GM18502 (cell line): ENCODE data around the gene MRPL54.
"Not testable (repeated sequence)": the region's sequence is repeated elsewhere in the genome, so short reads cannot be mapped to it uniquely, and the experiment has no call there.

Experiments used
- ATAC-seq: cut with Tn5 transposase; IDR thresholded peaks from one replicate; pipeline ENCODE4 v1.9.1; 2021; ENCODE audit warnings: mild to moderate bottlenecking; ENCODE audit not compliant: unreplicated experiment, poor library complexity

Gene MRPL54

DNA sequence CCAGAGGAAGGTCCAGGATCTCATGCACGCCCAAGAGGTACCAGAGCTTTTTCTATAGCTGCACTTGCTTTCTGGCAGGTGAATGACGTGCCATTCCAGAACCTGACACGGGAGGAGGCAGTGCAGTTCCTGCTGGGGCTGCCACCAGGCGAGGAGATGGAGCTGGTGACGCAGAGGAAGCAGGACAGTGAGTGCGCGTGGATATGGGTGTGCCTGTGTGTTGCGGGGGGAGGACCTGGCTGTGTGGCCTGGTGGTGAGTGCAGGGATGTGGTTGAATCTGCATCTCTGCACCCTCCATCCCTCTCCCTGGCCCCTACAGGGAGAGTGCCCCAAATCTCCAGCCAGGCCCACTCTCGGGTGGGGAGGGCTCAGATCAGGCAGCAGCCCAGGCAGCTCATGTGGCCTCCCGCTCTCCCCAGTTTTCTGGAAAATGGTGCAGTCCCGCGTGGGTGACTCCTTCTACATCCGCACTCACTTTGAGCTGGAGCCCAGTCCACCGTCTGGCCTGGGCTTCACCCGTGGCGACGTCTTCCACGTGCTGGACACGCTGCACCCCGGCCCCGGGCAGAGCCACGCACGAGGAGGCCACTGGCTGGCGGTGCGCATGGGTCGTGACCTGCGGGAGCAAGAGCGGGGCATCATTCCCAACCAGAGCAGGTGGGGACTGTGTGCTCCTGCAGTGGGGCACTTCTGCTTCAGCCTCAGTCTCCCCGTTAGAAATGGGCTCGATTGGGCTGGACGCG lies 23.8 kb upstream of the MRPL54 start:
- ATAC-seq, result no peak

DNA sequence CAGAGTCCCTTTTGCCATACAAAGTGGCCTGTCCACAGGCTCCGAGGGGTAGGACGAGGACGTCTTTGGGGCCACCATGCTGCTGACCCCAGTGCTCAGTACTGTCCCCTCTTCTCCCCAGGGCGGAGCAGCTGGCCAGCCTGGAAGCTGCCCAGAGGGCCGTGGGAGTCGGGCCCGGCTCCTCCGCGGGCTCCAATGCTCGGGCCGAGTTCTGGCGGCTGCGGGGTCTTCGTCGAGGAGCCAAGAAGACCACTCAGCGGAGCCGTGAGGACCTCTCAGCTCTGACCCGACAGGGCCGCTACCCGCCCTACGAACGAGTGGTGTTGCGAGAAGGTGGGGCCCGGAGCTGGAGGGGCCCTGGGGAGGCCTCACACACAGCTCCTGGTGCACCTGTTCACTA lies 22.1 kb upstream of the MRPL54 start:
- ATAC-seq, result no peak

DNA sequence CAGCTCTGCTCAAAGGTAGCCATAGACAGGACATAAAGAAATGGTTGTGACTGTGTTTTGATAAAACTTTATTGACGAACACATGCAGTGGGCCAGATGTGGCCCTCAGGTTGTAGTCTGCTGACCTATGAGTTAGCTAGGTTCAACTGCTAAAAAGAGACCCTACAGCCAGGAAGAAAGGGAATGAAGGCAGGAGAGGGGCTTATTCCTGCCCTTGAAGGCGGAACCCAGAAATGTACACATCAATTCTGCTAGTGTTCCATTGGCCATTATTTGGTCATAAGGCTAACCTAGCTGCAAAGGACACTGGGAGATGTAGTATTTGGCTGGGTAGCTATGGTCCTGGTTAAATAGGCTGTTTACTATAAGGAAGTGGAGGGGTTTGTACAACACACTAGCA lies 19.0 kb upstream of the MRPL54 start:
- ATAC-seq, result no peak

DNA sequence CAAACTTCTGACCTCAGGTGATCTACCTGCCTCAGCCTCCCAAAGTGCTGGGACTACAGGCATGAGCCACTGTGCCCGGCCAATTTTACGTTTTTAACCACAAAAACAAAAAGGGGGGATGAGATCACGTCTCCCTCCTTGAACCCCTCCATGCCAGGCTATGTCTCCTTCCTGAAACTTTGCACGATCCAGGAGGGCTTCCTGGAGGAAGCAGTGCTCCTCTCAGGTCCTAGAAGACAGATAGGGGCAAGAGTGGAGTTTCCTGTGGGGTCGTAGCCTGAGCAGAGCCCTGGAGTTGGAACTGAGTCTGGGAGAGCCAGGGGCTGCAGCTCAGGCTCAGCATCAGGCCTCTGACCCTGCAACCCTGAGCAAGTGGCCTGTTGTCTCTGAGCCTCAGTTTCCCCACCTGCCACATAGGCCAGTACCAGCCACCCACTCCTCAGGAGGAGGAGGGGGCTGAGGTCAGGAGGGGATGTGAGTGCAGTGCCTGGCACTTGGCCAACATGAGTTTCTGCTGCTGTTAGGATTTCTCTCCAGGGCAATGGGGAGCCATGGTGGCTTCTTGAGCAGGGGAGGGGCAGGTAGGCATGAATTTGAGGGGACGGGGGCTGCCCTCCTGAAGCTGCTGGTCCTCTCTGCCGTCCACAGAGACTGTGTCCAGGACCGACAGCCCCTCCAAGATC lies 17.0 kb upstream of the MRPL54 start:
- ATAC-seq, result no peak

DNA sequence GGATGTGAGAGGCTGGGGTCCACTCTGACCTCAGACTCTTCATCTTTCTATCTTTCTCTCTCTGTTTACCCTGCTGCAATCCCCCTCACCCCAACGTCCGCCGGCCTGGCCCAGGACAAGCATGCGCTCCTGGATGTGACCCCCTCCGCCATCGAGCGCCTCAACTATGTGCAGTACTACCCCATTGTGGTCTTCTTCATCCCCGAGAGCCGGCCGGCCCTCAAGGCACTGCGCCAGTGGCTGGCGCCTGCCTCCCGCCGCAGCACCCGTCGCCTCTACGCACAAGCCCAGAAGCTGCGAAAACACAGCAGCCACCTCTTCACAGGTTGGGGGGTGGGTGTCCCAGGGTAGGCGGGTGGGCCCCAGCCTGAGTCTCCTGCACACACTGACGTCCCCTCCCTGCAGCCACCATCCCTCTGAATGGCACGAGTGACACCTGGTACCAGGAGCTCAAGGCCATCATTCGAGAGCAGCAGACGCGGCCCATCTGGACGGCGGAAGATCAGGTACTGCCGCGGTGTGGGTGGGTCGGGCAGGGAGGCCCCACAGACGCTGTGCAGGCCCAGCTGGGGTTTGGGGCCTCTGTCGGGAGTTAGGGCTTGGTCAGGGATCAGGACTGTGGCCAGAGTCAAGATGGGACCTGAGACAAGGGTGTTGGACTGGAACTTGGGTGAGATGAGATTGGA lies 16.0 kb upstream of the MRPL54 start:
- no peak for ATAC-seq

DNA sequence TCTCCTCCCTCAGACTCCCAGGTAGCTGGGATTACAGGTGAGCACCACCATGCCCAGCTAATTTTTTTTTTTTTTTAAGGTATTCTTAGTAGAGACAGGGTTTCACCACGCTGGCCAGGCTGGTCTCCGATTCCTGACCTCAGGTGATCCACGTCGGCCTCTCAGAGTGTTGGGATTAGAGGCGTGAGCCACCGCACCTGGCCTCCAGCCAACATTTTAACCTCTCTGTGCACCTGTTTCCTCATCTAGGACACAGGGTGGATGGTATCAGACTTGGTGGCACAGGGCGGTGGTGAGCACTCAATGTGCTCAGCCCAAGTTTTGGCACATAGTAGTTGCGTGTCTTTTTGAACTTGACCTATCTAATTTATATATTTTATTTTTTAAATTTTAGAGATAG lies 13.5 kb upstream of the MRPL54 start:
- ATAC-seq, result no peak

DNA sequence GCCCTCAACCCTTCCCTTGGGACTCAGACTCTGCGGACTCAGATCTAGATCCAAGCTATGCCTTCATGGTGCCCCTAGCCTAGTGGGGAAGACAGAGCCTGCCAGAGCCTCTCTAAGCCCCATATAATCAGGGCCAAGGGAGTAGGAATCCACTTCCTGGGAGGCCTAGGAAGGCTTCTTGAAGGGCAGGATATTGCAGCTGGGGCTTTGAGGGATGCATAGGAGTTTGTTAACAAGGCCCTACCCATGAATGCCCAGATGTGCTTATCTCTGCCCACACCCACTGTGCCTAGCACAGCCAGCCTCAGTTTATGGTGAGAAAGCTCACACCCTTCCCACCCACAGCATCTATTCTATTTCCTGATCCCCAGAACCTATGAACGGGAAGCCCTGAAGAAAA lies 12.3 kb upstream of the MRPL54 start:
- ATAC-seq, result no peak

DNA sequence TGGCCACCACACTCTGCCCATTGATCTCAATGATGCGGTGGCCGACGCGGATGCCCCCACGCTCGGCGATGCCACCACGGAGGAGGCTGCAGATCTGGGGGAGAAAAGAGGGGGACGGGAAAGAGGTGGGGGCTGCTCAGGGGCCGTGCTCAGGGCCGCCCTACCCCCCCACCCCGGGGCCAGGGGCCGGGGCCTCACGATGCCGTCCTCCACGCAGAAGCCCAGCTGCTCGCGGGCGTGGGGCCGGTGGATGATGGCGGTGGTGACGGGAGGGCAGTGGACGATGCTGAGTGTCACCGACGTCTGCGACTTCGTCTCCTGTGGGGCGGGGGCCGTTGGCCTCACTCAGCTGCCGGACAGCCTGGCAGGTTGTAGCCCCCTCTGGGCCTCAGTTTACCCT lies 11.2 kb upstream of the MRPL54 start:
- ATAC-seq, result no peak

DNA sequence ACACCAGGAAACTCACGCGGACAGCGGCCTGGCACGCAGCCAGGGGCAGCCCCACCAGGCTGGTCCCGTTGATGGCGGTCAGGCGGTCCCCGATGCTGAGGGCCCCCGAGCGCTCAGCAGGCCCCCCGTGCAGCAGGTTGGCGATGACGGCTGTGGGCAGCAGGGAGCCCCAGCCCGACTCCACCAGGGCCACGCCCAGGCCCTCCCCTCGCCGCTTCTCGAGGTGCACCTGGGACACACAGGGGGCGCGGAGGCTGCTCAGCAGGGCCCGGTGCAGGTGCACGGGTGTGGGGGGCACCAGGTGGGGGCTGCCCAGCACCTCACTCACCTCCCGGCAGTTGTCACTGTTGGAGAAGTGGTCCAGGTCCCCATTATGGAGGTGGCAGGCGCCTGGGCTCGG lies 10.0 kb upstream of the MRPL54 start:
- no peak for ATAC-seq

DNA sequence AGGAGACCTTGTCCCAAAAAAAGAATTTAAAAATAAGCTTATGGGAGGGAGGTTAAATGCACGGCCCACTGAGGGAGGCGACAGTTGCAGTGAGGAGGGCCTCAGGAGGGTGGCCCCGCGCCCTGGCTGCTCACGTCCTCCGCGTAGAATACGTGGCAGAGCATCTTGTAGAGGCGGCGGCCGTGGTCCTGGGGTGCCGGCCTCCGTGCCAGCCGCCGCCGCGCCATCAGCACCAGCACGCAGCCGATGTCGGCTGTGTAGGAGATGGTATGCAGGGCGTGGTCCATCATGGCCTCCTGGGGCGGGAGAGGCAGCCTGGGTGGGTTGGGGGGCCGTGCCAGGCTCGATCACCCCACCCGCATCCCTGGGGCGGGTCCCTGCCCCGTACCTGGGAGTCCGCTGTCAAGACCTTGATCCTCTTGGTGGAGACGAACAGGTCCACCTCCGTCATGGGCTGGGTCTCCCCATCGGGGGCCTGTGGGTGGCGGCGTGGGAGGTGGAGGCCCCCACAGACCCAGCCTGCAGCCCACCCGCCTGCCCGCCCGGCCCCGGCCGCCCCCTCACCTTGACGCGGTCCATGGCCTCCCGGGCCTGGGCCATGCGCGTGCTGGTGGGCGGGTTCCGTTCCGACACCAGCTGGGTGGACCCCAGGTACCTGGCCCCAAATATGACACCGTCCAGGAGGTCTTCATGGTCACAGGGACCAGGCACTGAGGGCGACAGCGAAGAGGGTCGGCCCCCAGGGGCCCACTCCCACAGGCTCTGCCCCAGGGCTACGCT lies 8.7 kb upstream of the MRPL54 start:
- no peak for ATAC-seq

DNA sequence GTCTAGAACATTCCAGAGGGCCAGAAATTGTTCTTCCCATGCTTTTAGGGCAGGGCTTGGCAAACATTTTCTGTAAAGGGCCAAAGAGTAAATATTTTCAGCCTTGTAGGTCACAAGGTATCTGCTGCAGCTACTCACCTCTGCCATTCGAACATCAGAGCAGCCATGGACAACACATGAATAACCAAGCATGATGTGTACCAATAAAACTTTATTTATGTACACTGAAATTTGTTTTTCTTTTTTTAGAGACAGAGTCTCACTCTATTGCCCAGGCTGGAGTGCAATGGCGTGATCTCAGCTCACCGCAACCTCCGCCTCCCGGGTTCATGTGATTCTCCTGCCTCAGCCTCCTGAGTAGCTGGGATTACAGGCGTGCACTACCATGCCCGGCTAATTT lies 4.8 kb upstream of the MRPL54 start:
- ATAC-seq, result not testable (repeated sequence)

DNA sequence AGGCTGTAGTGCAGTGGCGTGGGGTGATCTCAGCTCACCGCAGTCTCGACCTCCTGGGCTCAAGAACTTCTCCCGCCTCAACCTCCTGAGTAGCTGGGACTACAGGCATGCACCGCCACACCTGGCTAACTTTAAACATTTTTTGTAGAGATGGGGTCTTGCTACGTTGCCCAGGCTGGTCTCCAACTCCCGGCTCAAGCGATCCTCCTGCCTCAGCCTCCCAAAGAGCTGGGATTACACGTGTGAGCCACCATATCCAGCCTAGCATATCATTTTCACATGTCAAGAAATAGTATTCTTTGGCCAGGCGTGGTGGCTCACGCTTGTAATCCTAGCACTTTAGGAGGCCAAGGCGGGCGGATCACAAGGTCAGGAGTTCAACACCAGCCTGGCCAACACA lies 4.2 kb upstream of the MRPL54 start:
- ATAC-seq, result not testable (repeated sequence)

DNA sequence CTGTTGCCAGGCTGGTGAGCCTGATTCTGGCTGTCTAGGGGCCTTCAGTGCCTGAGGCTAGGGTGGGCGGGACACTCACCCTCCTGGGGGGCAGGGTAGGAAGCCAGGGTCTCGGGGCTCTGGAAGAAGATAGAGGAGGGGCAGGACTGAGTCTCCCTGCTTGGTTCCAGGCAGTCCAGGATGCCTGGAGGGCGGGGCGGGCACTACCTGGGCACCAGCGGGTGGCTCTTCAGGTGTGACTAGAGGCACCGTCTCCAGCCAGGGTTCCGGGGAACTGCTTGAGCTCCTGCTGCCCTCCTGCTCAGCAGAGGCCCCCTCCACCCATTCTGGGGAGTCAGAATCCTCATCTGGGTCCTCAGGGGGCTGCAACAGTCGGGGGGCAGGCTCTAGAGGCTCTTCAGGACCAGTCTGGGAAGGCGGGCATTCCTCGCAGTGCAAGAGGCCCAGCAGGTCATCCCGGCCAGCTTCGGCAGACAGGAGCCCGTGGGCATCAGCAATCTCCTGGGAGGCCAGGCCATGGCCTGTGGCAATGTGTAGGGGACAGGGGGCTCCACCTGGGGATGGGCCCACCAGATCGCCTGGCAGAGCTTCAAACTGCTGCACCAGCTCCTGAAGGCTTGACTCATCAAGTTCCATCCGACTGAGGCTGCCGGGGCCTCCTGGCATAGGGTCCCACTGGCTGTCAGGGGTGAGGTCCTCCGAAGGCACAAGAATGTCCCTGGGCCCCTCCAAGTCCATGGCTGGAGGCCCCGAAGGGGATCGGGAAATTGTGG lies 2.8 kb upstream of the MRPL54 start:
- no peak for ATAC-seq

DNA sequence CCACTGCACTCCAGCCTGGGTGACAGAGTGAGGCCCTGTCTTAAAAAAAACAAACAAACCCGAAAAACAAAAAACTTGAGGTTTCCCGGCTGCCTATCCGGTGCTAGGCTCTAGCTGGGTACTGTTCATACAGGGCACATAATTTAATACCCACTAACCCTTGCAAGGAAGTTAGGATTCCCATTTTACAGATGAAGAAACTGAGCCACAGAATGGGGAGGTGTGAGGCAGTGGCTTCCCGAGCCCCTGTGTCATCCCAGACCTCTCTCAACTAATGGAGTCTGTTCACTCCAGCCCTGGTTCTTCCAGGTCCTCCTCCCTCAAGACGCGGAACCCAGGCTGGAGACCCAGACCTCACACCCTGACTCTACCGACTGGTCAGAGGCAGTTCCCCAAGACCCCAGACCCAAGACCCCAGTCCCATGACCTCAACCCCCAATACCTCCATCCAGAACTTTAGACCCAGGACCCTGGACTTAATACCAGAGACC lies 1.6 kb upstream of the MRPL54 start:
- no peak for ATAC-seq

DNA sequence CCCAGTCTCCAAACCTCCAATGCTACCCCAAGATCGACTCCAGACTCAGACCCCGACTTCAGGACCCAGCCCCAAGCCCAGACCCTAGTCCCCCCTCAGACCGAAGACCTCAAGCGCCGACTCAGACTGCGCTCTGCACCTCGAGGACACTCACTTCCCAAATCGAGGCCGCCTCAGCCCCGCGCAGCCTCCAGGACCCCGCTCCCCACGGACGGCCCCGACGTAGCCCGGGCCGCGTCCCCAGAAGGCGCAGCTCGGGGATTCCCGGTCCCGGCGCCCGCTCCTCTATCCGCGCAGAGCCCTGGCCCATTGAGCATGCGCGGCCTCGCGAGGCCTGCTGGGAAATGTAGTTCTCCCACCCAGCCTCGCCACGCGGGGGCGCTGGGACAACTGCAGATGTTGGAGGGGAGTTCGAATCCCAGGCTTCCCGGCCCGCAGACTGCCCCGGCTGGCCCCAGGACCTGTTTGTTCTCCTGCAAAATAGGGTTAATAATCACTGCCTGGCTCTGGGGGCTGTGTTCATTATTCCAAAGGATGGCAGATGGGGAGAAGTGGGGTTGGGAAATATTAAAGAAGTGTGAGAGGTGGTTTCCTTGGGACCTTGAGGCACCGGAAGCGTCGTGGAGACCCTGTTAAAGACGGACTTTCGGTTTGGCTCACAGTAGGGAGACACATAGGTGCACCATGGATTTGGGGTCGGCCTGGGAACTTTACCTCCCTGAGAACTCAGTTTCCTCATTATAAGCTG lies 926 bp upstream of the MRPL54 start, which contains the start of gene APBA3:
Gene APBA3 (minus strand): TSS at position 311 of the 748 bp plus-strand sequence. CDS start 1,428 bp downstream, outside the sequence.
- peak; percentile 53 for ATAC-seq

DNA sequence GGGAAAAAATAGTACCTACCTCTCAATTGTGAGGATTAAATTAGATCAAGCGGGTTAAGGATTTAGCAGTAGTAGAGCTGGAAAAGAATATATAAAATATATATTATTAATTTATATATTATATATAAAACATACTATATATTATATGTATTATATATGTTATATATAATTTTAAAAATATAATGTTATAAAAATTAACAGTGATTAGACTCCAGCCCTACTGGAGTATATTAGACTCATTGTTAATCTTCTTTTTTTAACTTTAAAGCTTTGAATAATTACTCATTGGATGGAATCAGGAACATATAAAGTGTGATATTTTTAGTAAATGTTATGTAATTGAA lies 380 bp upstream of the MRPL54 start:
- ATAC-seq, result no peak

DNA sequence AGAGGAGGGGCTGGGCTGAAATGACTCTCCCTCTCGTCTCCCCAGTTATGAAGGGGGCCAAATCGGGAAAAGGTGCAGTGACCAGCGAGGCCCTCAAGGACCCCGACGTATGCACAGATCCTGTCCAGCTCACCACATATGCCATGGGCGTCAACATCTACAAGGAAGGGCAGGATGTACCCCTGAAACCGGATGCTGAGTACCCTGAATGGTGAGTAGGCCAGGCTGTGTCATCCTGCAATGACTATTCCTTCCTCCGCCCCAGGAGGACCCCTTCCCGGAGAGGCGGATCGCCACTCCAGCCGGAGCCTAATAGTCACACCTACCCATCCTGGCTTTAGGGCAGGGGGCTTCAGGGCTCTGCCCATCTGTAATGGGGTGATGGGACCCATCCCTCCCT lies 2.6 kb downstream of the MRPL54 start:
- ATAC-seq, result no peak

DNA sequence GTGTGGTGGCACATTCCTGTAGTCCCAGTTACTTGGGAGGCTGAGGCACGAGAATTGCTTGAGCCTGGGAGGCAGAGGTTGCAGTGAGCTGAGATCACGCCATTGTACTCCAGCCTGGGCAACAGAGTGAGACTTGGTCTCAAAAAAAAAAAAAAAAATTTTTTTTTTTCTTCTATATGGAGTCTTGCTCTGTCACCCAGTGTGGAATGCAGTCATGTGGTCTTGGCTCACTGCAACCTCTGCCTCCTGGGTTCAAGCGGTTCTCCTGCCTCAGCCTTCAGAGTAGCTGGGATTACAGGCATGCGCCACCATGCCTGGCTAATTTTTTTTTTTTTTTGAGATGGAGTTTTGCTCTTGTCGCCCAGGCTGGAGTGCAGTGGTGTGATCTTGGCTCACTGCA lies 3.3 kb downstream of the MRPL54 start:
- ATAC-seq, result not testable (repeated sequence)

DNA sequence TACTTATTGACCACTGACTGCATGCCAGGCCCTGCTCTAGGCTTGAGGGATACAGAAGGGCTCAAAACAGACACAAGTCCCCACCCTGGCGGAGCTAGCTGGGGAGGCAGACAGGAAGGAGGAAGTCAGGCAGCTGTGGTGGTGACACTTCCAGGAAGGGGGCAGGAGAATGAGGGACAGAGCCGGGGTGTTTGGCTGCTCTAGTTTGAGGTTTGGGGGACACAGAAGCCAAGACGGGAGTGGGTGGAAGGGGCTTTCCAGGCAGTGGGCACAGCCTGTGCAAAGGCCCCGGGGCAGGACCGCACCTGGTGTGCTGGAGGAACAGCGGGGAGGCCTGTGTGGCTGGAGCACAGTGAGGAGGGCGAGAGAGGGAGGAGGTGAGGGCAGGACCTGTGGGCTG lies 4.0 kb downstream of the MRPL54 start:
- ATAC-seq, result no peak
